Stimulated activated CD4-positive, alpha-beta T cell treated with anti-CD3 and anti-CD28 coated beads, Interleukin-15, amount 100 ng/mL, for 1 hour (primary cell): ENCODE results near the gene ASTL.
"Not testable (repeated sequence)": the region's sequence is repeated elsewhere in the genome, so short reads cannot be mapped to it uniquely, and the experiment has no call there.

ENCODE experiments used
- DNase-seq, 2 donors: peaks; one replicate each; pipeline ENCODE4 v3.0.0-alpha.2; 2020; ENCODE audit warnings: low read depth in 1 of 2, low spot score in 1 of 2

ASTL gene

DNA sequence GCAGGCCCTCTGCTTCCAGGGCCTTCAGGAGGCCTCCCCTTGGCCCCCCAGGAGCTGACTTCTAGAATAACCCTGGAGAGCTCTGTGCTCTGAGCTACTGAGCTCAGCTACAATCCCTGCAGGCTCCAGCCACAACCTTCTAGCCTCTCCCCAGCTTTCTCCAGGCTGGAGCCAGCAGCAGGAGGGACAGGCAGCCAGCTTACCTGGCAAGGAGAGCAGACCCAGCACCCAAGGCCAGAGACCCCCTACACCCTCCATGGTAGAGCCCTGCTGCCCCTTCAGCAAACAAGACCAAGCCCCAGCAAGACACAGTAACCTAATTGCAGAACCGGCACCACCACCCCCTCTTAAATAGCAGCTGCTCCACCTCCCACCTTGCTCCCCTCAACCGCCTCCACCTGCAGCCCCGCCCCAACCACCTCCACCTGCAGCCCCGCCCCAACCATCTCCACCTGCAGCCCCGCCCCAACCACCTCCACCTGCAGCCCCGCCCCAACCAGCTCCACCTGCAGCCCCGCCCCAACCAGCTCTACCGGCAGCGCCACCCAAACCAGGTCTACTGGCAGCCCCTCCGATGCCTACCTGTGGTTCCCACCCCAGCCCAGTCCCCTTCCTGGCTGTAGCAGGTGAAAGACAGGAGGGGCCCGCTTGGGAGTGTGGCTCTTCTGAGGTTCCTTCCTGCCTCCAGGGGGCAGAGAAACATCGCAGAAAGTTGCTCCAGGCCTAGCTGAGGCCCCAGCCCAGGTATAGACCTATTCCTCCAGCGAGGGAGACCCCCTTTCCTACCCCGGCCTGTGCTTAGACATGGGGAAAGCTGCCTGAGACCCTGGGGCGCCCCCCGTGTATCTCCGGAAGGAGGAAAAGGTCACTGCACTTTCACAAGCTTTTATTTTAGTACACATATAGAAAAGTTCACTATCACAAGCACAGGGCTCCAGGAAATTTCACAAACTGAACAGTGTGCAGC lies at the start of gene ASTL:
TSS of gene ASTL (minus strand) at position 324 of the 967 bp plus-strand sequence. CDS start at position 258, 66 bp downstream.
- DNase-seq: peak in 1 of 2 donors; percentile 50

DNA sequence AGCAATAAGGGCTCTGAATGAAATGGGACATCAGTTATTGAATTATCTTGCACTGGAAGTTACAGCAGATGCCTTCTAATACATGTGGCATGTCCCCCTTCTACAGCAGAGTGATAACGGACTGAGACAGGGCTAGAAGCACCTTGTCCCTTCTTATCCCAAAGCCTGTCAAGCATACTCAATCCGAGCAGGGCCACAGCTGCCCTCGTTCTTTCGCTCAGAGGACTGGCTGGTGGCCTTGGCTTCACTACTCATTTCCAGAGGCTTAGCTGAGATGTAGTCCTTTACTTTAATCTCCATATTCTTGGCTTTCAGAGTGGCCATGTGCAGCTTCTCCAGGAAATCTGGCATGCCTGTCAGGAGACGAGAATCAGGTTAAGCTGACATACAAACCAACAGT lies 48.3 kb upstream of the ASTL start:
- no peak for DNase-seq

DNA sequence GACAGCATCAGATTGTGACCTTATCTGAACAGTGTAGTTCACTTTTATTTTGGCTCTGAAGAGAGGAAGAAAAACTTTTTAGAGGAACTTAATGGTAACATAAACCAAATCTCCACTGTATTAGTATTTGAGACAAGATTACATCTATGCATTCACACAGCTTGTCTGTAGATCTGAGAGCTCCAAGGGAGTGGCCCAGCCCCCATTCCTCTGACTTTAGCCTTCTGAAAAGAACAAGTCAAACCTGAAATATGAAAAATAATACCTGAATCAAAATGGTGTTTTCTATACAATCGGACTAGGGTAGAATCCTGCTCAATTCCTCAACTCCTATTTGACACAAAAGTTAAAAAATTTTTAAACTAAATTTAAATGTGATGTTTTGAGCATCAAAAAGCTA lies 47.2 kb upstream of the ASTL start:
- no peak for DNase-seq

DNA sequence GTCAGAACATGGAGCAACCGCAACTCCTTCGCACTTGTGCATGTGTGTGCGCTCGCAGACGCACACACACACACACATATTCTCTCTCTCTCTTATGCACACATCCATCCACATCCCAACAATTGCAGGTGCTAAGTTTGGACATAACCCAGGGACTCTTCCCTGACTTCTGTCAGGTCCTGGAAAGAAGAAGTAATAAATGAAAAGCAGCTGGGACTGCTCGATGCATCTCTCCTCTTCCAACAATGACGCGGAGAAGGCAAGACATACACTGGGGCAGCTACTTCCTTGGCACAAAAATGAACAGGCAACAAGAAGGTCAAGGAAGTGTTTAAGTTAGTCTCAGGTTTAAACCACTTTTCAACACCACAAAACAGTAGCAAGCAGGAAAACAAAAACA lies 46.7 kb upstream of the ASTL start:
- DNase-seq: no peak

DNA sequence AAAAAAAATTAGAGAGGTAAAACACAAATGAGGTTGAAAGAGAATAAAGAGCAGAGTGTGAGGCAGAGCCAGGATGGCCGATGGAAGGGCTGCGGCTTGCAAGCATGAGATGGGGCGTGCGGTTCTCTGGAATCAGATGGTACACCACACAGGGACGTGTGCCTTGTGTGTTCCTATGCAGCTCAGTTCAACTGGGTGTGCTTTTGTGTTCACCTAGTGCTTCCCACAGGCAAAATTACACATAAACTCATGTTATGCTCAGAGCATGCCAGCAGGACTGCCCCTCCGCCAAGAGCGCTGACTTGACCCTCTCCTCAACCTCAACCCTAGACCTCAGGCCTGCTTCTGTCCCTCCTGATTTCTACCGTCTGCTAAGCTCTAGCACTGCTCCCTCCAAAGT lies 45.9 kb upstream of the ASTL start:
- DNase-seq: no peak

DNA sequence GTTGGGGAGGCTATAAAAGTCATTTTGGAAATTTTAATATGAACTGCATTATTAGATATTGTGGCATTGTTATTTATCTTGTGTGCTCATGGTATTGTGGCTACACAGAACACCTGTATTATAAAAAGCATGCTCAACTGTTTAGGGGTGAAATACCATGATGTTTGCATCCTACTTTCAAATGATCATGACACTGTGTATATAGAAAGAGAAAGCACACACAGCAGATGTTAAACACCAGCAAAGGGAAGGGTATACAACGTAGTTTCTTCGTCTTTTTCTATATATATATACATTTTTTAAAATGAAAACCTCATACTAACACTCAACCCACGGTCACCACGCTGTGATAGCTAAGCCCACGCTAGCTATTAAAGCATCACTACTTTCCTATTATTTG lies 43.2 kb upstream of the ASTL start:
- DNase-seq: no peak

DNA sequence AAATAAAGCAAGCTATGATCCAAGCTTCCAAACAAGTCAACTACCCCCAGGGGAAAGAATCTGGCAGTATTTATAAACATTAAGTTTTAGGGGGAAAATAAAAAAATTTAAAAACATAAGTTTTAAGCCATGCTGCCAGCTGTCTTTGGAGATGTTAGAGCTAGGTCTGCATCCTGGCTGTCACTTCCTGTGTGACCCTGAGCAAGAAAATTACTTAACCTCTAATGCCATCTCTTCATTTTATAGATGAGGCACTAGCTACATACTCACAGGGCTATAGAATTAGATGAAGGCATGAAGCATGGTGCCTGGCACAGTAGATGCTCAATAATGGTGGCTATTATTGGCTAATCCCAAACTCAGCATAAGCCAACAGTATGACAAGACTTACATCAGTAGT lies 42.2 kb upstream of the ASTL start:
- DNase-seq: no peak

DNA sequence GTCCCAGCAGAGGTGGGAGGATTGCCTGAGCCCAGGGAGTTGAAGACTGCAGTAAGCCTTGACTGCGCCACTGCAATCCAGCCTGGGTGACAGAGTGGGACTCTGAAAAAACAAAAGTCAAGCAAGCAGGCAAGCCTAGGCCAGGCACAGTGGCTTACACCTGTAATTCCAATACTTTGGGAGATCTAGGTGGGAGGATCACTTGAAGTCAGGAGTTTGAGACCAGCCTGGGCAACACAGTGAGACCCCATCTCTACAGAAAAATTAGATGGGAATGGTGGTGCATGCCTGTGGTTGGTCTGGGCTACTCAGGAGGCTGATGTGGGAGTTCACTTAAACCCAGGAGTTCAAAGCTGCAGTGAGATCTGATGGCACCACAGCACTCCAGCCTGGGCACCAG lies 41.7 kb upstream of the ASTL start:
- DNase-seq: no peak

DNA sequence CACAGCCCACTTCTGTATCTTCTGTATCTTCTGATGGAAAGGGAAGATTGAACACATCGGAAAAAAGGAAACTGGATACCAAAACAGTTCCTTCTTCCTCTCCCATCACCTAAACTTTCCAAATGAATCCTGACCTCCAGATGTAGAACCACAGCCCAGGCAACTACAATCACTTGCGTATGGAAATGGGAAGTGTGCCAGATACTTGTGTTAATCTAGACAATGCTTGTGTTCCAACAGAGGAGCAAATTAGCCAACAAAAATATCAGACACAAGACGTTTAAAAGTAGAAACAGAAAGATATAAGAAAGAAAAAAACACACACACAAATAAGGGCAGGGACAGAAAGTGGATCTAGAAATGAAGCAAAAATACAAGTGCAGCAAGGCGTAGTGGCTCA lies 38.4 kb upstream of the ASTL start:
- no peak for DNase-seq

DNA sequence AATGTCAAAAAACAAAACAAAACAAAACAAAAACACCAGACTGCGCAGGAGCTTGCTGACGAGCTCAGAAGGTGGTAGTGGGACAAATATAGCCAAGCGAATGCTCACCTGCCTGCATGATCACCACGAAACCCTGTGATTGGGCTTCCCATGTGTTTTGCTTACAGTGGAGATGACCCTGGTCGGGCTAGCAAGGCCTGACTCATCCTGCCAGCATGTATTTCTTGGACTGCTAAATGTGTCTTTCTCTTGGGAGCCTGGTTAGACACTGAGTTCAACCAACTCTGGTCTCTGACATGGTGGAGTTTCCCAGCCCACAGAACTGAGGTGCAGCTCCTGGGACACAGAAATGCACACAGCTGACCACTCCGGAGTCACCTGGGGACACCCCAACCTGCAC lies 37.6 kb upstream of the ASTL start:
- DNase-seq: no peak

DNA sequence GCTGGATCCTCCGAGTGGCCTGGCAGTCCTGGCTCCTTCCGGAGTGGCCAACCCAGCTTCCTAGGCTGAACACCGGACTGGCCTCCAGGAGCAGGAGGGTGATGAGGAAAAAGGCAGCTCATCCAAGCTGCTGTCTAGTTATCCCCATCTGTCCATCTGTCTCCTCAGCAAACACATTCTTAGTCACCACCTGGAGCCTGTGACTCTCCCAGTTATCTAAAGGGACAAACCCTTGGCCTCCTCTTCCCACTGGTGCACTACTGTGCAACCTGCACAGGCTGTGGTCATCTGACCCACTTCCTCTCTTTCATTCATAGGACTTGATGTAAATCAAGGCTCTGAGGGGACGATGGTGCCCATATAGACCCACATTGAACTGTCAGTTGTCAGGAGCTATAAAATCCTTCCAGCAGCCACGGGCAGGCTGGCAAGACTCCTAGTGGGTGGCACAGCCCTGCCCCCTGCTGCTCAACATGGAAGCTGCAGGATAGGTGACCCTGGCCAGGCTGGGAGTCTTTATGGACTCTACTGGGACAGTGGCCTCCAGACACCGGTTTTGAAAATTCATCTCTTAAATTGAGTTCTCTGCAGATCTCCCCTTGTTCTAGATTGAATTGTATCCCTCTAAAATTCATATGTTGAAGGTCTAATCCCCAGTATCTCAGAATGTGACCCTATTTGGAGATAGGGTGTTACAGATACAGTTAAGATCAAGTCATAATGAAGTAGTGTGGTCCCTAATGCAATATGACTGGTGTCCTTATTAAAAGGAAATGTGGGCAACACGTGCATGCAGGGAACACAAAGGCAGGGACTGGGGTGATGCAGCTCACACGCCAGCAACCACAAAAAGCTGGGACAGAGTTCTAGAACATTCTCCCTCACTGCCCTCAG lies 36.2 kb upstream of the ASTL start:
- DNase-seq: peak; percentile 69 to 81

DNA sequence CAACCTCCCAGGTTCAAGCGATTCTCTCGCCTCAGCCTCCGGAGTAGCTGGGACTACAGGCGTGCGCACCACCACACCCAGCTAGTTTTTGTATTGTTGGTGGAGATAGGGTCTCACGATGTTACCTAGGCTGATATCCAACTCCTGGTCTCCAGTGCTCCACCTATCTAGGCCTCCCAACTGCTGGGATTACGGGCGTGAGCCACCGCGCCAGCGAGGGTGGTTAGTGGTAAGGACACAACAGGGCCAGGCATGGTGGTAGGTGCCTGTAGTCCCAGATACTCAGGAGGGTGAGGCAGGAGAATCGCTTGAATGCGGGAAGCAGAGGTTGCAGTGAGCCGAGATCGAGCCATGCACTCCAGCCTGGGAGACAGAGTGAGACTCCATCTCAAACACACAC lies 33.5 kb upstream of the ASTL start:
- no peak for DNase-seq

DNA sequence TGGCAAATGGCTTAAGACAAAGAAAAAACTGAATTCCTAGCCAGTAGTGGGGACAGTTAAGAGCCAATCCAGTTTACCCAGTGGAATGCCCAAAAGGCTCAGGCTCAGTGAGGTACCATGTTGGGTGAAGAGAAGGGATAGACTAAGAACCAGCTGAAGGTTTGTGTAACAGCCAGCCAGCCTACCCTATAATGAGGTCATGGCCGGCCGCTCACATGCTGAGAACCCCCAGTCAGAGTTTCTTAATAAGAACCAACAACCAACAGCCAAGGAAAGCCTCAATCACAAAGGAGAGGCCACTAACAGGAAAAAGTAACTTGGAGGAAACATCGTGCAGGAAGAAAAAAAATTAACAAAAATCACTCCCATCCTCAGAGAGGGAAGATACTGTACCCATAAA lies 32.3 kb upstream of the ASTL start:
- DNase-seq: no peak

DNA sequence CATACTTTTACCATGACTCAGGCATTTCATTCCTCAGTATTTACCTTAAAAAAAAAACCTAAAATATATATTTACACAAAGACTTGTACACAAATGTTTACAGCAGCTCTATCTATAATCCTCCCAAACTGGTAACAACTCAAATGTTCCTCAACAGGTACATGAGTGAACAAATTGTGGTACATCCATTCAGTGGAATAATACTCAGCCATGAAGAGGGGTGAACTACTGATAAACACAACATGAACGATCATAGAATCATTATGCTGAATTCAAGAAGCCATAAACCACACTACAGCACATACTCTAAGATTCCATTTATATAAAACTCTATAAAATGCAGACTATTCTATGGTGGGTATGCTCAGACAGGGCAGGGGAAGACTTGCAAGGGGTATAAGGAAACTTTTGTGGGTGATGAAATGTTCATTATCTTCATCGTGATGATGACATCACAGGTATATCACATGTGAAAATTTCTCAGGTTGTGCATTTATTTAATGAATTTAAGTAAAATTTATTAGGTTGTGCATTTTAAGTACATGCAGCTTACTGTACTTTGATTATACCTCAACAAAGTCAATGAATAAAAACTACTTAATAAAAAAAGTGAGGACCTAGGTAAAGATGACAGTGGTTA lies 31.7 kb upstream of the ASTL start:
- no peak for DNase-seq

DNA sequence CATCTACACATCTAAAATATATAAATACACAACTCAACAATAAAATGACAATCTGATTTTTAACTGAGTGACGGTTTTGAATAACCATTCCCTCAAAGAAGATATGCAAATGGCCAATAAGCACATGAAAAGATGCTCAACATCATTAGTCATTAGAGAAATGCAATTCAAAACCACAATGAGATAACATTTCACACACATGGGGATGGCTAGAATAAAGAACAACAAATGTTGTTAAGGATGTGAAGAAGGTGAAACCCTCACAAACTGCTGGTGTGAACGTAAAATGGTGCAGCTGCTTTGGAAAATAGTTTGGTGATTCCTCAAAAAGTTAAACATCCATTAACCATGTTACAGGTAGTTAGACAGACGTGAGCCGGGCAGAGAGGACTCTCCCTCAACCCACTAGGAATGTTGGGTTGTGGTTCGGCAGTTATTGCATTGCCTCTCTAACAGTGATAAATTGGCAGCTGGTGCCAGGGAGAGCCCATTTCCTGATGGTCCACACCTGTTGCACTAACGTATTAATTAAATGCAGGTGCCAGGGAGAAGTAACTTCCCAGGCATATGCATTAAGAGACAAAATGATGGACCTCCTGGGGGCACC lies 29.2 kb upstream of the ASTL start:
- no peak for DNase-seq

DNA sequence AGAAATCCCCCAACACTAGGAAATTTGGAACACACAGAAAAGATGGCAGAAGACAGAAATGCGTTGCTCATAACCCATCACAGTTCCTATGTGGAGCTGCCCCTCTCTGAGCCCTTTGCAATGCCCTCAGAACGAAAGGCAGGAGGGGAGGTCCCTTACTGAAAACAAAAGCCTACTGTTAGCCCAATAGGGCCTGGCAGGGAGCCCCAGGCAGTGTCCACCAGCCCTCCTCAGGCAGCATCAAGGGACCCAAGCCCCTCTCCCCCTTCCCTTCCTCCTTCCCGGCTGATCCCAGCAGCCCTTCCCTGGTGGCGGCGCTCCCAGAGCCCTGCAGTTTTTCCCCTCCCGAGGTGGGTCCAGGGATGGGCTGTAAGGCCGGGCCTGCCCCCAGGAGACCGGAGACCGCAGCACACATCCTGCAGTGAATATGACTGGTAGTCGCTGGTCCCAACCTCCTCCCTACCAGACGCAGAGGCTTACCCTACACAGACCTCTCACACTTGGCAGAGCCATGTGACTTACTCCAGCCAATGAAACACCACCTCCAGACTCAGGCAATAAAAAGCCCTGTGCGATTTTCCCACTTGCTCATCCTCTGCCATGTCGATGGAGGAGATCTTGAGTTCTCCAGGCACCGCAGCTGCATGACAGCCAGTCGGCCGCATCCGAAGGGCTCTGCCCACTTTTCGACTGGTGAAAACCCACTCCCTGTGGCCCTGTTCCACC lies 26.3 kb upstream of the ASTL start:
- DNase-seq: no peak

DNA sequence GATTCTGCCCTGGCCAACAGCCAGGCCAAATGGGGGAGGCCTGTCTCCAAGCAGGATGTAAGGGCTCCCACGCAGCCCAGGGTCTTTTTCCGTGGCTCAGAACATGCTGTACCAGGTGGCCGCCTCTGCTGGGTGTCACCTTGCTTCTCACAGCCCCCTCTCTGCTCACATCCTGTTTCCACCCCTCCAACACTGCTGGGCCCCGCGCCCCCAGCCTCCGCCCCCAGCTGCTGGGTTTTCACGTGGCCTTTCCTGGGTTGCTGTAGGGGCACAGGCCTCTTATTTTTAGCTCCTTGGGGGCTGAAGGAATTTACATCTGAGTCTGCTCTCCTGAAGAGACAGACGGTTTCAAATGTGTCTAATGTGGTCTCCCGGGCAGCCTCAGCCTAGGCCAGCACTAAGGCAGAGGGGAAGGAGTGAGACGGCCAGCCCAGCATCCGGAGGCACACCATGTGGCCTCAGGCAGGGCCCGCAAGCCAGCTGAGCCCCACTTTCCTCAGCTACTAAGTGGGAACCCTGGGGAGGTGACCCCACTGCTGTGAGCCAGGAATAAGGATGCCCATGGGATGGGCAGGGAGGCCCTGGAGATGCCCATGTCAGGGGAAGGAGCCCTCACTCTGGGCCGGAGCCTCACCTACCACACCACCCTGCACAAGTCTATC lies 25.6 kb upstream of the ASTL start:
- peak in 1 of 2 donors; percentile 76 for DNase-seq

DNA sequence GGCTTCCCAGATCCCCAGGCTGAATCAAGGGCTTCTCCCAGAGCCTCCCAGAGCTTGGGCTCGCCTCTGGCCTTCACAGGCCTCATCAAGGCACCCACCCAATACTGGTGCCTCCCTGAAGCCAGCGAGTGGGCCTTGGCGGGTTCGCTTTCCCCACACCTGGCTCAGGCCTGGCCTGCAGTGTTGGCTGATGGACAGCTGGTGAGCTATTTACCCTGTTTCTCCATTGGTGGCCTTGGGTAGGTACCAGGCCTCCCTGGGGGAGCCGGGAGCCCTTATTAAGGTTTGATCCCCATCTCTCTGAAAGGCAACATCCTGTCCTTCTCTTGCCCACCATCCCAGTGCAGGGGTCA lies 25.1 kb upstream of the ASTL start:
- no peak for DNase-seq

DNA sequence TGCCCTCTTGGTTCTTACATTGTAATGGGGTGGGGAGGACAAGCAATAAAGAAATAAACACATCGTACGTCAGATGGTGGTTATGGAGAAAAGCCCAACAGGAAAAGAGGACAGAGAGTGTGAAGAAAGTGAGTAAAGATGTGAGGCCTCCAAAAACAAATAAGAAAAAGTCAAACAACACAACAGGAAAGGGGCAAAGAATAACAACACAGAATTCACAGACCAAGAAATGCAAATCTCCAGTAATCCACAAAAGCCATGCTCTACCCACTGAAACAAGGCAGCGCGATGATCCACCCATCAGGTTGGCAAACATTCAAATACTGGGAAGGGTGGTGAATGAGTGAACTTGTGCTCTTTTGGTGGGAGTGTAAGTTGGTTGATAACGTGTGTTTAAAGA lies 23.6 kb upstream of the ASTL start:
- DNase-seq: no peak

DNA sequence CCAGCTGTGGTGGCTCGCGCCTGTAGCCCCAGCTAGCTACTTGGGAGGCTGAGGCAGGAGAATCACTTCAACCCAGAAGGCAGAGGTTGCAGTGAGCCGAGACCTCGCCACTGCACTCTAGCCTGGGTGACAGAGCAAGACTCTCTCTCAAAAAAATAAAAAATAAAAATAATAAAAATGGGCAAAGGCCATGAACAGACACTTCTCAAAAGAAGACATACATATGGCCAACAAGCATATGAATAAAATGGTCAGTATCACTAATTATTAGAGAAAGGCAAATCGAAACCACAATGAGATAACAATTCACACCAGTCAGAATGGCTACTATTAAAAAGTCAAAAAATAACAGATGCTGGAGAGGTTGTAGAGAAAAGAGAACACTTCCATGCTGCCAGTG lies 22.1 kb upstream of the ASTL start:
- not testable (repeated sequence) for DNase-seq
